ENCODE data around the gene SSX2IP.
"Not testable (repeated sequence)": the region's sequence is repeated elsewhere in the genome, so short reads cannot be mapped to it uniquely, and the experiment has no call there.

The SSX2IP gene

GRCh38 chr1:84677415-84678099, 12.7 kb downstream of the SSX2IP start:
- no peak for DNase-seq (ENCODE audit: low read depth in 2 of 2)

- DNase-seq (ENCODE audit: low read depth in 2 of 2), result no peak
Observed at GRCh38 chr1:84675631-84676030, 14.6 kb downstream of the SSX2IP start.

- no peak for DNase-seq (ENCODE audit: low read depth in 2 of 2)
Observed at GRCh38 chr1:84675106-84675505, 15.2 kb downstream of the SSX2IP start.

- no peak for DNase-seq (ENCODE audit: low read depth in 2 of 2)
Observed at GRCh38 chr1:84674705-84675104, 15.6 kb downstream of the SSX2IP start.

DNA sequence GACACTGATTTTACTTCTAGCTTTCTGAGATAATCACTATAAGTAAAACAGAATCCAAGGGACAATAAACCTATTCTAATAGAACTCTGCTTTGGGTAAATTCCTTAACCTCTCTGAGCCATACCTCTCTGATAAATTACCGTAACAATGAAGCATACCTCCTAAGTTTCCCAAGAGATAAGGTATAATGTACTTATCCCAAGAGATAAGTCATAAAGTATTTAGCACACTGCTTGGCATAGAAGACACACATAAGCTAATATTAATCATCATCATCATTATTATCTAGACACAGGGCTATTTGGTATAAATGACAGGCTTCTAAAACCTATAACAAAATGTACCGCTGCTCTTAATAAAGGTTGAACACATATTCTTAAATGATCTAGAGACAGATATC, 16.2 kb downstream of the SSX2IP start:
- no peak for DNase-seq (ENCODE audit: low read depth in 2 of 2)

DNA sequence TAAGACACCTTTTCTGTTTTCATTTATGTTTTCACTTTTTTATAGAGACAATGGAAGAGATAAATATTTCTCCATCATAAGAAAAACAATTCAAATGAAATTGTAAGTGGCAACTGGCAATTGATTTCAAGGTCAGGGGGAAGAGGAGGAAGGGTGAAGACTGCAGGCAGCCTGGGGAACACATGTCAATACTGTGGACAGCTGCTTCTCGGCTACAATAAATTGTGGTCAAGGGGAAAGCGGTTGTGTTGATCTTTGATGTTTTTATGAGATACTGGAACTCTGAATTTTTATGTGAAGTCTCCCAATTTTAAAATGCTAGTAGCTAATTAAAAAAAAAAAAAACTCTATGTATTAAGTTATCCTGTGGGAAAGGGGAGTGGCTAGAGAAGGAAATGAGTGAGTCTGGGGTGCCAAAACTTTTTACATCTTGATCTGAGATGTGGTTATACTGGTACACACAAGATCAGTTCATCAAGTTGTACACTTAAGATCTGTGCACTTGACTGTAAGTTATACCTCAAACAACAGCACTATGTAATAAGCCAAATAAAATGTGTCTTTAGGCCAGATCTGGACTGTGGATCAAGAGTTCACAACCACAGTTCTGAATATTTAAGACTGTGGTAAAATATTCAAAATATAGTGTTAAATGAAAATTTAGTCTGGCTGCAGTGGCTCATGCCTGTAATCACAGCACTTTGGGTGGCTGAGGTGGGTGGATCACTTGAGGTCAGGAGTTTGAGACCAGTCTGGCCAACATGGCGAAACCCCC, 18.0 kb downstream of the SSX2IP start:
- no peak for DNase-seq (ENCODE audit: low read depth in 2 of 2)

- no peak for DNase-seq (ENCODE audit: low read depth in 2 of 2)
Observed at GRCh38 chr1:84669831-84670230, 20.4 kb downstream of the SSX2IP start.

GRCh38 chr1:84668185-84668584, 22.1 kb downstream of the SSX2IP start:
- DNase-seq (ENCODE audit: low read depth in 2 of 2), result no peak

GRCh38 chr1:84665703-84666317, 24.5 kb downstream of the SSX2IP start:
- no peak for DNase-seq (ENCODE audit: low read depth in 2 of 2)

- DNase-seq (ENCODE audit: low read depth in 2 of 2), result no peak
Observed at GRCh38 chr1:84653130-84653677, 37.1 kb downstream of the SSX2IP start.

DNA sequence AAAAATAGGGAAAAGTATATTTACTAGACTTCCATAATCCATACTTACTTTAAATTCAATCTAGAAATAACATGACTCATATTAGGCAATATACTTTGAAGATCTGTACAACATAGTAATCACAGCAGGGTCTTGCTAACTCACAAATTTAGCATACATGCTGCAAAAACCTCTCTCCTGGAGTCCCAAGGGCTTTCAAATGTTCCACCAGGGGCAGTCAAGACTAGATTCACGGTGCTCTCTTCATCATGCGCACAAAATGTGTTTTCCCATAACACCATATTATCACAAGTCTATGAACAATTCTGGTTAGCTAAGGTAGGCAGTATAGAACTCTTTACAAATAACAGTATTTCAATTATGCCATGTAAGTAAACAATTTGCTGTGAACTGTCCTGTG, 45.8 kb downstream of the SSX2IP start:
- no peak for DNase-seq (ENCODE audit: low read depth in 2 of 2)

DNA sequence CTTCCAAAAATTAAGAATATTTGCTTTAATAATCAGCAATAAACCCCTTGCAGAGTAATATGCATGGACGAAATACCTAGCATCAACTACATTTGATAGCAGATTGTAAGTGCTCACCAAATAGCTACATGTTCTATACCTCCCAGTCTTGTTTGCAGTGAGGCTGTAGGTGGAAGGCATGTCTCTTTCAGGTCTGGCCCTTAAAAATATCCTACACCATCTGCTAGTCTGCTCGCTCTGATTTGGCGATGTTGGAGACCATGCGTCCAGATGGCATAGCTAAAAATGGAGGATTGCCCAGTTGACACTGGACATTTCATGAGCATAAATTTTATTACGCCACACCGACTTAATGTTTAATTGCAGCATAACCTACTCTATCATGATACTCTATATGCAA, 47.1 kb downstream of the SSX2IP start:
- no peak for DNase-seq (ENCODE audit: low read depth in 2 of 2)

DNA sequence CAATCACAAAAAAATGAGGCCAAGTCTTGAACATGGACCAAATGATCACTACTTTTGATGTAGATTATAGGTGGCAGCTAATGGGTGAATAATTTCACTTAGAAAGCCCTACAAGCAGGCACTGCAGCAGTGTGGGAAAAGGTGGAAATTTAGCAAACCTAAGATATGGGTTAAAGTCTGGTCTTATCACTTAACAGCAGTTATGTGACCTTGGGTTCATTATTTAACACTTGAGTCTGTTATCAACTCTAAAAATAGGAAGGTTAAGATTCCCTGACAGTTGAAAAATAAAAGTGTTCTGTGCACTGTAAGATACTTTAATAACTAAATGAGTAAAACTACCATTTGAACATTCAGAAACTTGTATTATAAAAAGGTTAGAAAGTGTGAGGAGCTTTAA, 47.5 kb downstream of the SSX2IP start:
- DNase-seq (ENCODE audit: low read depth in 2 of 2), result no peak

DNA sequence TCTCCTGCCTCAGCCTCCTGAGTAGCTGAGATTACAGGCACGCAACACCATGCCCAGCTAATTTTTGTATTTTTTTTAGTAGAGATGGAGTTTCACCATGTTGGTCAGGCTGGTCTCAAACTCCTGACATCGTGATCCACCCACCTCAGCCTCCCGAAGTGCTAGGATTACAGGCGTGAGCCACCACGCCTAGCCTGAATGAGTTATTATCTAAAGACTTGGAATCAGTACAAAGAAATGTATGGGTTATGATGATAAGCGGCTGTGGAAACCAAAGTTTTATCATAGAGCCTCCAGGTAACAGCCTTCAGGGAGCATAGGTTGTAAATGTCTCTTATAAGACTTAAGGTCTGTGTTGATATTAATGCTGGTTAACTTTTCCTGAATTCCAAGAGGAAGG, 50.5 kb downstream of the SSX2IP start:
- DNase-seq (ENCODE audit: low read depth in 2 of 2), result not testable (repeated sequence)

DNA sequence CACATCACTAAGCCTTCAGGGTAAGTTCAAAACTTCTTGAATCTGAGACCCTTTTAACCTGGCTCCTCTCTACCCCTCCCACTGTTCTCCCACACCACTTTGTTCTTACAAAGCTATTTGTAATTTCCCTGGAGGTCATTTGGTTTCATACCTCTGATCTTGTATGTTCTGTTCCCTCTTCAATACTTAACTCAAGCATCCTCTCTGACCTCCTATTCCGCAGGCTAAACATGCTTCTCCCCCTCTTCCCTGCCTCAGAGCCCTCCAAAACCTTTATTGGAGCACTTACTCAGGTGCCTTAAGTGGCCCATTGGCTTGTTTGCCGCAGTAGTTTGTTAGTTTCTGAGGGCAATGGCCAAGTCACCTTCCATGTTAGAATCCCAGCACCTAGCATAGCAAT, 54.8 kb downstream of the SSX2IP start:
- no peak for DNase-seq (ENCODE audit: low read depth in 2 of 2)

GRCh38 chr1:84634536-84635205, 55.6 kb downstream of the SSX2IP start:
- DNase-seq (ENCODE audit: low read depth in 2 of 2), result no peak

GRCh38 chr1:84632673-84633434, 57.4 kb downstream of the SSX2IP start:
- DNase-seq (ENCODE audit: low read depth in 2 of 2), result no peak

DNA sequence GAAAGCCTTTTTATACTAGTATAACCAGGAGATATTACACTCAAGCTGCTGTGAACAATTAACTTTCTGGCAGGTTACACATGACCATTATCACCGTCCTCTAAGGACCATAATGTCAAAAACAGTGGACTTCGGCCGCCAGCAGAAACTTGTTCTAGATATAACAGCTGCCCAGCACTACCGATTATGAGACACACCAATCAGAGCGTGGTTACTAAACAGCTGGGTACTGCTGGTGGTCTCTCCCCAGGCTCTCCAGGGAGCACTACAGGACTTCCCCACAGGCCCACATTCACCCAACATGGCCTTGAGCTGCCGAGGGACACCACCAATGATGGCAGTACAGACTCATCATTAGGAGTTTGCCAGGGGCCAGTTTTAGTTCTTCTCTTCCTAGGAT, 58.1 kb downstream of the SSX2IP start:
- no peak for DNase-seq (ENCODE audit: low read depth in 2 of 2)

GRCh38 chr1:84624876-84625275, 65.4 kb downstream of the SSX2IP start:
- no peak for DNase-seq (ENCODE audit: low read depth in 2 of 2)

- DNase-seq (ENCODE audit: low read depth in 2 of 2), result no peak
Observed at GRCh38 chr1:84621553-84621952, 68.7 kb downstream of the SSX2IP start.

- peak; percentile 61 for DNase-seq (ENCODE audit: low read depth in 2 of 2)
Observed at GRCh38 chr1:84620720-84621313, 69.4 kb downstream of the SSX2IP start.

All from stimulated activated CD8-positive, alpha-beta memory T cell treated with anti-CD3 and anti-CD28 coated beads, Interleukin-2, amount 100 ng/mL, for 1 hour (primary cell).